Neural cell (in vitro differentiated cells): ENCODE results near the gene ATOSB. TPM values are rescaled to one million over a fixed set of nuclear protein-coding genes. Genes with fewer than 3 reads are reported as not detected.

Experiments used
- H2AFZ ChIP-seq: fragments of 200-600, 300-800 bp; sonication (generic), shearing (Covaris generic); 2 replicates; pipeline ENCODE4 v1.6.0; 2014; ENCODE audit warnings: low read depth, mild to moderate bottlenecking, antibody characterized with exemption, low read length, moderate library complexity
- H3F3A ChIP-seq: fragments of 200-600 bp; shearing (Covaris generic); 2 replicates; pipeline ENCODE4 v1.6.1; 2016; ENCODE audit warnings: mild to moderate bottlenecking, moderate library complexity, mixed read lengths, antibody characterized with exemption, low read length; ENCODE audit not compliant: insufficient read depth, poor library complexity, severe bottlenecking
- H3K27ac ChIP-seq: fragments of 200-600, 300-800 bp; sonication (generic), shearing (Covaris generic); 2 replicates; pipeline ENCODE4 v1.5.1; 2014; ENCODE audit warnings: mild to moderate bottlenecking, low read length, moderate library complexity
- H3K27me3 ChIP-seq: fragments of 300-800, 200-600 bp; sonication (generic), shearing (Covaris generic); 2 replicates; pipeline ENCODE4 v1.6.0; 2014; ENCODE audit warnings: mild to moderate bottlenecking, low read depth, low read length, moderate library complexity; ENCODE audit not compliant: insufficient read depth
- H3K36me3 ChIP-seq: fragments of 300-800, 200-600 bp; sonication (generic), shearing (Covaris generic); 2 replicates; pipeline ENCODE4 v1.5.1; 2014; ENCODE audit warnings: mild to moderate bottlenecking, antibody characterized with exemption, low read length, moderate library complexity; ENCODE audit not compliant: insufficient read depth
- H3K4me2 ChIP-seq: fragments of 300-800, 200-600 bp; sonication (generic), shearing (Covaris generic); 2 replicates; pipeline ENCODE4 v1.6.0; 2014; ENCODE audit warnings: mild to moderate bottlenecking, low read length
- H3K4me3 ChIP-seq: fragments of 300-800, 200-600 bp; sonication (generic), shearing (Covaris generic); 2 replicates; pipeline ENCODE4 v1.5.1; 2014; ENCODE audit warnings: mild to moderate bottlenecking, low read length, moderate library complexity
- H3K79me2 ChIP-seq: fragments of 200-600 bp; shearing (Covaris generic); replicated peaks from 2 replicates; pipeline ENCODE4 v1.6.0; 2014; ENCODE audit warnings: mild to moderate bottlenecking, low read length, moderate library complexity; ENCODE audit not compliant: insufficient read depth
- H3K9ac ChIP-seq: fragments of 300-800, 200-600 bp; sonication (generic), shearing (Covaris generic); 2 replicates; pipeline ENCODE4 v1.6.1; 2016; ENCODE audit warnings: mild to moderate bottlenecking, low read length, mixed read lengths
- H3K9me2 ChIP-seq: fragments of 200-600 bp; shearing (Covaris generic); 2 replicates; pipeline ENCODE4 v1.6.1; 2016; ENCODE audit warnings: mild to moderate bottlenecking, low read length, mixed read lengths; ENCODE audit not compliant: insufficient read depth
- H3K9me3 ChIP-seq: fragments of 200-600, 300-800 bp; sonication (generic), shearing (Covaris generic); 2 replicates; pipeline ENCODE4 v1.6.1; 2016; ENCODE audit warnings: mild to moderate bottlenecking, mixed run types, low read length, moderate library complexity, mixed read lengths
- H4K20me1 ChIP-seq: fragments of 200-600 bp; shearing (Covaris generic); 2 replicates; pipeline ENCODE4 v1.6.1; 2016; ENCODE audit warnings: mild to moderate bottlenecking, mixed run types; ENCODE audit not compliant: insufficient read depth
- CTCF ChIP-seq: fragments of 450-650 bp; IDR thresholded peaks from 2 replicates; pipeline ENCODE4 v1.5.1; 2014; ENCODE audit warnings: antibody characterized with exemption, mild to moderate bottlenecking, moderate library complexity; ENCODE audit not compliant: poor library complexity, severe bottlenecking
- EP300 ChIP-seq: fragments of 450-650 bp; conservative IDR thresholded peaks from 2 replicates; pipeline ENCODE4 v1.6.1; 2014; ENCODE audit warnings: antibody characterized with exemption, mild to moderate bottlenecking, moderate library complexity; ENCODE audit not compliant: poor library complexity, severe bottlenecking
- EZH2 ChIP-seq: fragments of 200-600, 300-800 bp; shearing (Covaris generic), sonication (generic); IDR thresholded peaks from 2 replicates; pipeline ENCODE4 v1.6.1; 2014; ENCODE audit warnings: antibody characterized with exemption, low read length, borderline replicate concordance, mild to moderate bottlenecking; ENCODE audit not compliant: insufficient read depth, poor library complexity, severe bottlenecking
- MXI1 ChIP-seq: fragments of 450-650 bp; conservative IDR thresholded peaks from 2 replicates; pipeline ENCODE4 v1.6.1; 2014; ENCODE audit warnings: antibody characterized with exemption, mild to moderate bottlenecking; ENCODE audit not compliant: poor library complexity, severe bottlenecking
- POLR2AphosphoS5 ChIP-seq: IDR thresholded peaks from 2 replicates; pipeline ENCODE4 v1.6.1; 2012
- RAD21 ChIP-seq: fragments of 450-650 bp; conservative IDR thresholded peaks from 2 replicates; pipeline ENCODE4 v1.6.1; 2014; ENCODE audit warnings: antibody characterized with exemption, mild to moderate bottlenecking, moderate library complexity
- REST ChIP-seq: IDR thresholded peaks from 2 replicates; pipeline ENCODE4 v1.6.1; 2012; ENCODE audit warnings: borderline replicate concordance
- SMC3 ChIP-seq: fragments of 450-650 bp; conservative IDR thresholded peaks from 2 replicates; pipeline ENCODE4 v1.6.1; 2014; ENCODE audit warnings: antibody characterized with exemption, mild to moderate bottlenecking, moderate library complexity; ENCODE audit not compliant: poor library complexity
- TAF1 ChIP-seq: IDR thresholded peaks from 2 replicates; pipeline ENCODE4 v1.6.1; 2012; ENCODE audit warnings: low read depth
- polyA plus RNA-seq: library from polyadenylated mRNA; depleted of rRNA; stranded (reverse); fragments of >200 nt; gene quantifications from 2 replicates; pipeline ENCODE4 v1.2.3, GENCODE V29; 2014

The ATOSB gene
- polyA plus RNA-seq, 1 donor from 2014 or later: 28.9 TPM

GRCh38 chr9:35111001-35111933 is 4.4 kb downstream of the ATOSB start:
- H3F3A ChIP-seq: peaks cover 6% of the 10 kb centered on the region
- H4K20me1 ChIP-seq: no peaks in the 10 kb centered on the region
- H3K4me3 ChIP-seq: peak overlapping the region; percentile 97
- no peaks in the 10 kb centered on the region for H3K9me3 ChIP-seq
- peak overlapping the region; percentile 98 for H3K4me2 ChIP-seq
- peak overlapping the region; percentile 66 for H2AFZ ChIP-seq
- H3K9ac ChIP-seq: peak overlapping the region; percentile 95
- H3K9me2 ChIP-seq: no peaks in the 10 kb centered on the region
- H3K36me3 ChIP-seq: no peaks in the 10 kb centered on the region
- peaks cover 45% of the 10 kb centered on the region for H3K79me2 ChIP-seq
- no peaks in the 10 kb centered on the region for H3K27me3 ChIP-seq
- no peak for TF ChIP-seq EZH2
- TF ChIP-seq POLR2AphosphoS5: peak; percentile 83
- no peak for TF ChIP-seq TAF1
- TF ChIP-seq MXI1: peak; percentile 58
- no peak for TF ChIP-seq SMC3
- TF ChIP-seq RAD21: no peak
- peak; percentile 44 for TF ChIP-seq REST
- TF ChIP-seq CTCF: no peak
- no peak for TF ChIP-seq EP300
- peak overlapping the region; percentile 83 for H3K27ac ChIP-seq

GRCh38 chr9:35110327-35110761 is 5.3 kb downstream of the ATOSB start:
- Histone ChIP-seq H3K27me3 (no peaks in the 10 kb centered on the region), H2AFZ (no peak overlapping the region), H3F3A (peaks cover 6% of the 10 kb centered on the region), H3K9ac (peak overlapping the region; percentile 95), H4K20me1 (no peaks in the 10 kb centered on the region), H3K27ac (no peak overlapping the region), H3K4me2 (peak overlapping the region; percentile 98), H3K79me2 (peaks cover 45% of the 10 kb centered on the region), H3K9me3 (no peaks in the 10 kb centered on the region), H3K36me3 (no peaks in the 10 kb centered on the region), H3K9me2 (no peaks in the 10 kb centered on the region), H3K4me3 (peak overlapping the region; percentile 97)
- TF ChIP-seq RAD21 (no peak), MXI1 (no peak), EZH2 (no peak), CTCF (no peak)
